ENCODE results near the gene OR10W1. TPM values are rescaled to one million over a fixed set of nuclear protein-coding genes. Genes with fewer than 3 reads are reported as not detected.

OR10W1 gene
- polyA plus RNA-seq (2012; rRNA removed): not detected in 2 replicates
- not detected in 2 replicates for polyA plus RNA-seq (2012; cell fraction: cytosol; rRNA removed)
- not detected in 2 replicates for polyA plus RNA-seq (2012; cell fraction: nucleus; rRNA removed)

DNA sequence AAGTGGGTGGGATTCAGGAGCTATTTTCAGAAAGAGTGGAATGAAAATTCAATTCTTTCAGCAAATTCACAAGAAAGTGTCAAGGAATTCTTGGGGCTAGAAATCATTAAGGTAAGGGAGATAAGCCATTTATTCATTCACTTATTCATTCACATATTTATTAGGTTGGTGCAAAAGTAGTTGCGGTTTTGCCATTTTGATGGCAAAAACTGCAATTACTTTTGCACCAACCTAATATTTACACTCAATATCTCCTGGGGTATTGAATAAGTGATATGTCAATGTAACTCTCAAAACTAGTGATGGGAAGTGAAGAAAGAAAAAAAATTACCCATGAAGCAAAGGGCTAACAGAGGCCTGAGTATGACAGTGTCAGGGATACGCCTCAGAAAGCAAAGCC lies at the start of gene OR10W1:
TSS of gene OR10W1 (minus strand) at position 119 of the 400 bp plus-strand sequence. CDS start 402 bp downstream, outside the sequence.
- no peaks in the 10 kb centered on the region for H3K36me3 ChIP-seq (replicated peaks in 1 of 2; ENCODE audit: control insufficient read depth in 1 of 2, insufficient read depth in 2 of 2, low read length in 1 of 2)
- no peaks in the 10 kb centered on the region for H3F3A ChIP-seq (replicated peaks; ENCODE audit: insufficient read depth)
- WGBS (ENCODE audit: low lambda C conversion rate): 18% methylated on average over 2 of the region's 2 CpGs
- no peak within 1 kb of the TSS for H3K4me3 ChIP-seq (ENCODE audit: low read depth in 2 of 2, low read length in 1 of 2)
- H3K27ac ChIP-seq (ENCODE audit: low read depth in 2 of 2, low read length in 1 of 2): no peak within 1 kb of the TSS
- no peak for TF ChIP-seq PBX3 (IDR thresholded peaks at IDR 0.05)
- TF ChIP-seq NRF1 (IDR thresholded peaks at IDR 0.05; ENCODE audit: low read depth, low read length): no peak
- TF ChIP-seq MEF2A (IDR thresholded peaks at IDR 0.05; ENCODE audit: borderline replicate concordance, low read depth): no peak
- TF ChIP-seq GABPA (IDR thresholded peaks at IDR 0.05; ENCODE audit: low read depth): no peak
- TF ChIP-seq TCF12 (IDR thresholded peaks at IDR 0.05): no peak
- TF ChIP-seq, protein P1, sequence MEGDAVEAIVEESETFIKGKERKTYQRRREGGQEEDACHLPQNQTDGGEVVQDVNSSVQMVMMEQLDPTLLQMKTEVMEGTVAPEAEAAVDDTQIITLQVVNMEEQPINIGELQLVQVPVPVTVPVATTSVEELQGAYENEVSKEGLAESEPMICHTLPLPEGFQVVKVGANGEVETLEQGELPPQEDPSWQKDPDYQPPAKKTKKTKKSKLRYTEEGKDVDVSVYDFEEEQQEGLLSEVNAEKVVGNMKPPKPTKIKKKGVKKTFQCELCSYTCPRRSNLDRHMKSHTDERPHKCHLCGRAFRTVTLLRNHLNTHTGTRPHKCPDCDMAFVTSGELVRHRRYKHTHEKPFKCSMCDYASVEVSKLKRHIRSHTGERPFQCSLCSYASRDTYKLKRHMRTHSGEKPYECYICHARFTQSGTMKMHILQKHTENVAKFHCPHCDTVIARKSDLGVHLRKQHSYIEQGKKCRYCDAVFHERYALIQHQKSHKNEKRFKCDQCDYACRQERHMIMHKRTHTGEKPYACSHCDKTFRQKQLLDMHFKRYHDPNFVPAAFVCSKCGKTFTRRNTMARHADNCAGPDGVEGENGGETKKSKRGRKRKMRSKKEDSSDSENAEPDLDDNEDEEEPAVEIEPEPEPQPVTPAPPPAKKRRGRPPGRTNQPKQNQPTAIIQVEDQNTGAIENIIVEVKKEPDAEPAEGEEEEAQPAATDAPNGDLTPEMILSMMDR (IDR thresholded peaks at IDR 0.05): no peak
- no peak for TF ChIP-seq SIN3A (IDR thresholded peaks at IDR 0.05; ENCODE audit: borderline replicate concordance, low read depth, low read length)
- TF ChIP-seq, protein P2, sequence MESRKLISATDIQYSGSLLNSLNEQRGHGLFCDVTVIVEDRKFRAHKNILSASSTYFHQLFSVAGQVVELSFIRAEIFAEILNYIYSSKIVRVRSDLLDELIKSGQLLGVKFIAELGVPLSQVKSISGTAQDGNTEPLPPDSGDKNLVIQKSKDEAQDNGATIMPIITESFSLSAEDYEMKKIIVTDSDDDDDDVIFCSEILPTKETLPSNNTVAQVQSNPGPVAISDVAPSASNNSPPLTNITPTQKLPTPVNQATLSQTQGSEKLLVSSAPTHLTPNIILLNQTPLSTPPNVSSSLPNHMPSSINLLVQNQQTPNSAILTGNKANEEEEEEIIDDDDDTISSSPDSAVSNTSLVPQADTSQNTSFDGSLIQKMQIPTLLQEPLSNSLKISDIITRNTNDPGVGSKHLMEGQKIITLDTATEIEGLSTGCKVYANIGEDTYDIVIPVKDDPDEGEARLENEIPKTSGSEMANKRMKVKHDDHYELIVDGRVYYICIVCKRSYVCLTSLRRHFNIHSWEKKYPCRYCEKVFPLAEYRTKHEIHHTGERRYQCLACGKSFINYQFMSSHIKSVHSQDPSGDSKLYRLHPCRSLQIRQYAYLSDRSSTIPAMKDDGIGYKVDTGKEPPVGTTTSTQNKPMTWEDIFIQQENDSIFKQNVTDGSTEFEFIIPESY (IDR thresholded peaks at IDR 0.05; ENCODE audit: borderline replicate concordance, low read depth): no peak
- no peak for TF ChIP-seq MXI1 (IDR thresholded peaks at IDR 0.05; ENCODE audit: low read depth, low read length)
- TF ChIP-seq RCOR1 (IDR thresholded peaks at IDR 0.05; ENCODE audit: low read length): no peak
- TF ChIP-seq TAF1 (IDR thresholded peaks at IDR 0.05; ENCODE audit: borderline replicate concordance, low read depth, low read length): no peak
- TF ChIP-seq GATA2 (CRISPR knock-in tag; IDR thresholded peaks at IDR 0.05): no peak
- no peaks in the 10 kb centered on the region for H3K9me2 ChIP-seq
- H3K9me3 ChIP-seq: no peaks in the 10 kb centered on the region
- POLR2A ChIA-PET: no interaction called here
- CTCF ChIA-PET: no interaction called here
- no peaks in the 10 kb centered on the region for H3K79me2 ChIP-seq (ENCODE audit: insufficient read depth)
- no peak within 1 kb of the TSS for H2AFZ ChIP-seq (ENCODE audit: low read depth)
- DNase-seq: no peak
- H3K4me1 ChIP-seq (ENCODE audit: control insufficient read depth in 1 of 2, insufficient read depth in 2 of 2, low read depth in 1 of 2, low read length in 1 of 2): no peaks in the 10 kb centered on the region
- H3K4me2 ChIP-seq: no peak within 1 kb of the TSS
- H3K9ac ChIP-seq: no peak within 1 kb of the TSS
- no peaks in the 10 kb centered on the region for H4K20me1 ChIP-seq (ENCODE audit: insufficient read depth)
- H3K27me3 ChIP-seq (ENCODE audit: insufficient read depth): no peaks in the 10 kb centered on the region

DNA sequence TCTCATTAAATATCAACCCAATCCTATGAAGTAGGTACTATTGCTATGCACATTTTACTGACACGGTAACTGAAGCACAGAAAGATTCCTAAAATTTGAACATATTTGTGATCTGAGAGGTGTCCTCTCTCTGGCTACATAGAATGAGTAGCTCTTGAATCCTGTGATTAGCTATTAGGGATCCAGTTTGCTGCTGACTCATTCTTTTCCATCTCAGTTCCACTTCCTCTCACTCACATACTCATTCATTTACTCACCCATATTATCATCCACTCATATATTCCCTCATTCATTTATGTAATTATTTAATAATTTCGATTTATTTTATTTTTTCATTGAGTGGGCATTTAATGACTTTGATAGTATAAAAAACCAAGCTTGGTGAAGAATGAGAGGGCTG lies 48.1 kb upstream of the OR10W1 start:
- H3F3A ChIP-seq (replicated peaks; ENCODE audit: insufficient read depth): peaks cover 17% of the 10 kb centered on the region
- H4K20me1 ChIP-seq (ENCODE audit: insufficient read depth): no peaks in the 10 kb centered on the region
- H3K4me1 ChIP-seq (ENCODE audit: control insufficient read depth in 1 of 2, insufficient read depth in 2 of 2, low read depth in 1 of 2, low read length in 1 of 2): no peaks in the 10 kb centered on the region
- 0% methylated on average over 2 of the region's 2 CpGs for WGBS (ENCODE audit: low lambda C conversion rate)
- no peak for DNase-seq
- H3K4me2 ChIP-seq: peak overlapping the region; percentile 4; the same call in 1 of the 2 replicates
- CTCF ChIA-PET: interaction anchor here (0.9 kb wide), 1 partner anchor 11 kb away, joined by 3 read pairs; no protein-coding TSS in a partner anchor
- no peak overlapping the region; the same call in 1 of the 2 replicates for H3K9ac ChIP-seq
- POLR2A ChIA-PET: no interaction called here
- H3K4me3 ChIP-seq (ENCODE audit: low read depth in 2 of 2, low read length in 1 of 2): no peak overlapping the region
- no peaks in the 10 kb centered on the region for H3K9me2 ChIP-seq
- H3K9me3 ChIP-seq: no peaks in the 10 kb centered on the region
- H3K79me2 ChIP-seq (ENCODE audit: insufficient read depth): no peaks in the 10 kb centered on the region
- H3K27ac ChIP-seq (ENCODE audit: low read depth in 2 of 2, low read length in 1 of 2): peak overlapping the region in 1 of 2 experiments; percentile 64; a peak in 2 of 4 replicates
- no peaks in the 10 kb centered on the region for H3K27me3 ChIP-seq (ENCODE audit: insufficient read depth)
- H3K36me3 ChIP-seq (replicated peaks in 1 of 2; ENCODE audit: control insufficient read depth in 1 of 2, insufficient read depth in 2 of 2, low read length in 1 of 2): no peaks in the 10 kb centered on the region
- peak overlapping the region; percentile 71 for H2AFZ ChIP-seq (ENCODE audit: low read depth)
- TF ChIP-seq JUND (IDR thresholded peaks at IDR 0.05) (peak; percentile 40; the same call in 1 of the 2 replicates), FOXM1 (IDR thresholded peaks at IDR 0.05; ENCODE audit: low read depth) (no peak), TCF12 (IDR thresholded peaks at IDR 0.05) (0 out of 2 replicates have a peak, but pooled peaks have one; percentile 12), MEF2A (IDR thresholded peaks at IDR 0.05; ENCODE audit: borderline replicate concordance, low read depth) (no peak), PBX3 (IDR thresholded peaks at IDR 0.05) (no peak), MXI1 (IDR thresholded peaks at IDR 0.05; ENCODE audit: low read depth, low read length) (no peak), IRF3 (IDR thresholded peaks at IDR 0.05; ENCODE audit: low read depth, low read length) (no peak), NRF1 (IDR thresholded peaks at IDR 0.05; ENCODE audit: low read depth, low read length) (no peak), TEAD4 (IDR thresholded peaks at IDR 0.05; ENCODE audit: borderline replicate concordance, insufficient read depth) (no peak), RFX5 (IDR thresholded peaks at IDR 0.05; ENCODE audit: low read length) (no peak)
- TF ChIP-seq, protein P3, sequence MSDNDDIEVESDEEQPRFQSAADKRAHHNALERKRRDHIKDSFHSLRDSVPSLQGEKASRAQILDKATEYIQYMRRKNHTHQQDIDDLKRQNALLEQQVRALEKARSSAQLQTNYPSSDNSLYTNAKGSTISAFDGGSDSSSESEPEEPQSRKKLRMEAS (IDR thresholded peaks at IDR 0.05; ENCODE audit: low read depth): no peak
- TF ChIP-seq, protein P4, sequence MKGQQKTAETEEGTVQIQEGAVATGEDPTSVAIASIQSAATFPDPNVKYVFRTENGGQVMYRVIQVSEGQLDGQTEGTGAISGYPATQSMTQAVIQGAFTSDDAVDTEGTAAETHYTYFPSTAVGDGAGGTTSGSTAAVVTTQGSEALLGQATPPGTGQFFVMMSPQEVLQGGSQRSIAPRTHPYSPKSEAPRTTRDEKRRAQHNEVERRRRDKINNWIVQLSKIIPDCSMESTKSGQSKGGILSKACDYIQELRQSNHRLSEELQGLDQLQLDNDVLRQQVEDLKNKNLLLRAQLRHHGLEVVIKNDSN (IDR thresholded peaks at IDR 0.05; ENCODE audit: borderline replicate concordance, low read depth): no peak
